IPS DF 6.9 (cell line): ENCODE measurements around the gene EFL1.

Experiments used
- DNase-seq: peaks from one replicate; pipeline ENCODE4 v3.0.0-alpha.2; 2013; ENCODE audit warnings: low read depth, low spot score
- H3K27ac ChIP-seq: one replicate; pipeline ENCODE4 v1.5.1; 2013; ENCODE audit warnings: low read length, control low read depth
- H3K27me3 ChIP-seq: 2 replicates; pipeline ENCODE4 v1.6.1; 2013; ENCODE audit warnings: mild to moderate bottlenecking, low read length; ENCODE audit not compliant: control insufficient read depth, insufficient read depth
- H3K36me3 ChIP-seq: 2 replicates; pipeline ENCODE4 v1.6.1; 2013; ENCODE audit warnings: low read length; ENCODE audit not compliant: control insufficient read depth, insufficient read depth
- H3K4me1 ChIP-seq: 2 replicates; pipeline ENCODE4 v1.6.1; 2013; ENCODE audit warnings: low read length; ENCODE audit not compliant: control insufficient read depth, insufficient read depth
- H3K4me3 ChIP-seq: 2 replicates; pipeline ENCODE4 v1.5.1; 2013; ENCODE audit warnings: mild to moderate bottlenecking, low read length
- H3K9me3 ChIP-seq: 2 replicates; pipeline ENCODE4 v1.6.1; 2013; ENCODE audit warnings: low read length, inconsistent platforms; ENCODE audit not compliant: control insufficient read depth, insufficient read depth
- WGBS: extraction: QIAGEN DNeasy Blood & Tissue Kit; methylation state at CpG from one replicate; pipeline ENCODE4 v1.1.7; 2013; ENCODE audit warnings: mixed read lengths, missing lambda C conversion rate; ENCODE audit not compliant: insufficient read length, insufficient coverage; 5-methylcytosine and 5-hydroxymethylcytosine counted together

Gene EFL1

GRCh38 chr15:82165948-82166376 is 96.6 kb downstream of the EFL1 start:
- Histone ChIP-seq H3K36me3 (peaks cover 2% of the 10 kb centered on the region; the same call in 1 of the 2 replicates), H3K4me1 (no peaks in the 10 kb centered on the region), H3K4me3 (no peak overlapping the region), H3K27ac (no peak overlapping the region), H3K9me3 (no peaks in the 10 kb centered on the region), H3K27me3 (no peaks in the 10 kb centered on the region)
- WGBS = no CpG with 5 or more reads among the region's 1 CpG
- no peak for DNase-seq

- Histone ChIP-seq H3K36me3 (peaks cover 2% of the 10 kb centered on the region; the same call in 1 of the 2 replicates), H3K27ac (no peak overlapping the region), H3K4me3 (no peak overlapping the region), H3K4me1 (no peaks in the 10 kb centered on the region), H3K27me3 (no peaks in the 10 kb centered on the region), H3K9me3 (no peaks in the 10 kb centered on the region)
- no peak for DNase-seq
- no CpG with 5 or more reads among the region's 2 CpGs for WGBS
Measured at GRCh38 chr15:82159922-82160321, 102.6 kb downstream of the EFL1 start.

- no peaks in the 10 kb centered on the region for H3K4me1 ChIP-seq
- peaks cover 2% of the 10 kb centered on the region; the same call in 1 of the 2 replicates for H3K36me3 ChIP-seq
- WGBS = no CpG with 5 or more reads among the region's 4 CpGs
- no peaks in the 10 kb centered on the region for H3K9me3 ChIP-seq
- H3K27ac ChIP-seq = no peak overlapping the region
- H3K4me3 ChIP-seq = no peak overlapping the region
- DNase-seq = no peak
- no peaks in the 10 kb centered on the region for H3K27me3 ChIP-seq
Measured at GRCh38 chr15:82158811-82159210, 103.7 kb downstream of the EFL1 start.

- Histone ChIP-seq H3K36me3 (peaks cover 2% of the 10 kb centered on the region; the same call in 1 of the 2 replicates), H3K9me3 (no peaks in the 10 kb centered on the region), H3K27me3 (no peaks in the 10 kb centered on the region), H3K4me1 (no peaks in the 10 kb centered on the region), H3K27ac (no peak overlapping the region), H3K4me3 (no peak overlapping the region)
- no CpG with 5 or more reads among the region's 1 CpG for WGBS
- no peak for DNase-seq
Measured at GRCh38 chr15:82150645-82151044, 111.9 kb downstream of the EFL1 start.

- no peaks in the 10 kb centered on the region for H3K9me3 ChIP-seq
- H3K27ac ChIP-seq = no peak overlapping the region
- H3K27me3 ChIP-seq = no peaks in the 10 kb centered on the region
- H3K4me3 ChIP-seq = no peak overlapping the region
- H3K36me3 ChIP-seq = peaks cover 2% of the 10 kb centered on the region; the same call in 1 of the 2 replicates
- no peak for DNase-seq
- no peaks in the 10 kb centered on the region for H3K4me1 ChIP-seq
- WGBS = no CpG with 5 or more reads among the region's 8 CpGs
Measured at GRCh38 chr15:82146990-82147461, 115.5 kb downstream of the EFL1 start.

GRCh38 chr15:82146576-82146975 is 116.0 kb downstream of the EFL1 start:
- no CpG with 5 or more reads among the region's 3 CpGs for WGBS
- no peak overlapping the region for H3K27ac ChIP-seq
- no peaks in the 10 kb centered on the region; the same call in 1 of the 2 replicates for H3K36me3 ChIP-seq

GRCh38 chr15:82143390-82144385 is 118.8 kb downstream of the EFL1 start:
- Histone ChIP-seq H3K36me3 (no peaks in the 10 kb centered on the region; the same call in 1 of the 2 replicates), H3K4me3 (no peak overlapping the region), H3K4me1 (no peaks in the 10 kb centered on the region), H3K27ac (no peak overlapping the region), H3K9me3 (no peaks in the 10 kb centered on the region), H3K27me3 (no peaks in the 10 kb centered on the region)
- DNase-seq = no peak
- WGBS = no CpG with 5 or more reads among the region's 9 CpGs

More at GRCh38 chr15:82146576-82146975, 116.0 kb downstream of the EFL1 start:
- DNase-seq = no peak
- H3K4me3 ChIP-seq = no peak overlapping the region
- no peaks in the 10 kb centered on the region for H3K4me1 ChIP-seq
- H3K9me3 ChIP-seq = no peaks in the 10 kb centered on the region
- no peaks in the 10 kb centered on the region for H3K27me3 ChIP-seq

- Histone ChIP-seq H3K27me3 (no peaks in the 10 kb centered on the region), H3K4me3 (no peak overlapping the region), H3K27ac (no peak overlapping the region), H3K4me1 (no peaks in the 10 kb centered on the region), H3K36me3 (peaks cover 3% of the 10 kb centered on the region; the same call in 1 of the 2 replicates), H3K9me3 (no peaks in the 10 kb centered on the region)
- no CpG with 5 or more reads among the region's 2 CpGs for WGBS
- no peak for DNase-seq
Measured at GRCh38 chr15:82140886-82141285, 121.6 kb downstream of the EFL1 start.

GRCh38 chr15:82139823-82140268 is 122.7 kb downstream of the EFL1 start:
- no peaks in the 10 kb centered on the region for H3K4me1 ChIP-seq
- H3K9me3 ChIP-seq = no peaks in the 10 kb centered on the region
- WGBS = no CpG with 5 or more reads among the region's 5 CpGs
- no peaks in the 10 kb centered on the region for H3K27me3 ChIP-seq
- no peak overlapping the region for H3K27ac ChIP-seq
- no peak overlapping the region for H3K4me3 ChIP-seq
- H3K36me3 ChIP-seq = peaks cover 5% of the 10 kb centered on the region; the same call in 1 of the 2 replicates
- no peak for DNase-seq

GRCh38 chr15:82138306-82138705 is 124.2 kb downstream of the EFL1 start:
- Histone ChIP-seq H3K27me3 (no peaks in the 10 kb centered on the region), H3K27ac (no peak overlapping the region), H3K36me3 (peaks cover 5% of the 10 kb centered on the region; the same call in 1 of the 2 replicates), H3K9me3 (no peaks in the 10 kb centered on the region), H3K4me1 (no peaks in the 10 kb centered on the region), H3K4me3 (no peak overlapping the region)
- DNase-seq = no peak
